CD4-positive, alpha-beta T cell treated with Interleukin-10 for 1 hour (primary cell): Measurements from ENCODE around the gene SLC39A7.

ENCODE experiments used
- DNase-seq: peaks from one replicate; pipeline ENCODE4 v3.0.0-alpha.2; 2020

Gene SLC39A7

GRCh38 chr6:33171016-33171879 lies 29.4 kb upstream of the SLC39A7 start:
- DNase-seq, result no peak

- no peak for DNase-seq
Observed at GRCh38 chr6:33171880-33172687, 28.6 kb upstream of the SLC39A7 start.

- DNase-seq, result no peak
Observed at GRCh38 chr6:33172688-33173534, 27.8 kb upstream of the SLC39A7 start.

GRCh38 chr6:33173535-33174180 lies 27.0 kb upstream of the SLC39A7 start:
- DNase-seq, result no peak

- DNase-seq, result no peak
Observed at GRCh38 chr6:33174784-33175183, 25.9 kb upstream of the SLC39A7 start.

- no peak for DNase-seq
Observed at GRCh38 chr6:33175436-33176069, 25.1 kb upstream of the SLC39A7 start.

- DNase-seq, result no peak
Observed at GRCh38 chr6:33176906-33177305, 23.8 kb upstream of the SLC39A7 start.

- no peak for DNase-seq
Observed at GRCh38 chr6:33177552-33178446, 22.9 kb upstream of the SLC39A7 start.

- DNase-seq, result no peak
Observed at GRCh38 chr6:33178755-33179475, 21.8 kb upstream of the SLC39A7 start.

GRCh38 chr6:33181141-33181540 lies 19.5 kb upstream of the SLC39A7 start:
- no peak for DNase-seq

GRCh38 chr6:33183071-33183683 lies 17.5 kb upstream of the SLC39A7 start:
- DNase-seq, result no peak

- DNase-seq, result no peak
Observed at GRCh38 chr6:33185190-33185589, 15.5 kb upstream of the SLC39A7 start.

GRCh38 chr6:33185654-33186187 lies 14.9 kb upstream of the SLC39A7 start:
- DNase-seq, result no peak

- DNase-seq, result no peak
Observed at GRCh38 chr6:33187809-33188208, 12.9 kb upstream of the SLC39A7 start.

GRCh38 chr6:33189164-33189563 lies 11.5 kb upstream of the SLC39A7 start:
- no peak for DNase-seq

GRCh38 chr6:33189625-33190448 lies 10.8 kb upstream of the SLC39A7 start:
- DNase-seq, result no peak

GRCh38 chr6:33190504-33191107 lies 10.1 kb upstream of the SLC39A7 start:
- DNase-seq, result no peak
